ENCODE results near the gene IFNE.

The IFNE gene

GRCh38 chr9:21482213-21482612 is at the start of gene IFNE:
Gene IFNE, minus strand, starts transcription at chr9:21482313. Its CDS starts 619 bp downstream, at chr9:21481694.
- no peak for TF ChIP-seq CTCF (conservative IDR thresholded peaks at IDR 0.05; ENCODE audit: low read depth, low read length)
- no peak within 1 kb of the TSS for H3K4me3 ChIP-seq (ENCODE audit: low read length)

GRCh38 chr9:21528123-21528808 is 46.2 kb upstream of the IFNE start:
- no peak for DNase-seq (ENCODE audit: low read depth)
- H3K4me3 ChIP-seq (ENCODE audit: low read length) = no peak overlapping the region

More at GRCh38 chr9:21482213-21482612, at the start of gene IFNE:
- no peak for DNase-seq (ENCODE audit: low read depth)

GRCh38 chr9:21527579-21527978 is 45.5 kb upstream of the IFNE start:
- no peak overlapping the region for H3K4me3 ChIP-seq (ENCODE audit: low read length)
- no peak for TF ChIP-seq CTCF (conservative IDR thresholded peaks at IDR 0.05; ENCODE audit: low read depth, low read length)
- DNase-seq (ENCODE audit: low read depth) = no peak

More at GRCh38 chr9:21528123-21528808, 46.2 kb upstream of the IFNE start:
- TF ChIP-seq CTCF (conservative IDR thresholded peaks at IDR 0.05; ENCODE audit: low read depth, low read length) = no peak

- no peak for TF ChIP-seq CTCF (conservative IDR thresholded peaks at IDR 0.05; ENCODE audit: low read depth, low read length)
- H3K4me3 ChIP-seq (ENCODE audit: low read length) = no peak overlapping the region
- DNase-seq (ENCODE audit: low read depth) = no peak
Observed at GRCh38 chr9:21525174-21525573, 43.1 kb upstream of the IFNE start.

- no peak for TF ChIP-seq CTCF (conservative IDR thresholded peaks at IDR 0.05; ENCODE audit: low read depth, low read length)
- no peak for DNase-seq (ENCODE audit: low read depth)
- H3K4me3 ChIP-seq (ENCODE audit: low read length) = no peak overlapping the region
Observed at GRCh38 chr9:21524099-21524830, 42.2 kb upstream of the IFNE start.

GRCh38 chr9:21523021-21524014 is 41.2 kb upstream of the IFNE start:
- no peak for TF ChIP-seq CTCF (conservative IDR thresholded peaks at IDR 0.05; ENCODE audit: low read depth, low read length)
- DNase-seq (ENCODE audit: low read depth) = no peak
- no peak overlapping the region for H3K4me3 ChIP-seq (ENCODE audit: low read length)

Data from retinal pigment epithelial cell (primary cell).